ENCODE data around the gene ESPL1.

The ESPL1 gene

GRCh38 chr12:53251477-53252348 is 16.4 kb upstream of the ESPL1 start:
- peaks cover 13 to 29% (median 23%) of the 10 kb centered on the region in 11 experiments for H3K36me3 ChIP-seq
- peak overlapping the region; percentile 83 to 95 (median 90) for H3K9ac ChIP-seq
- H3K9me3 ChIP-seq (replicated peaks in 1 of 11): no peaks in the 10 kb centered on the region
- H3K27me3 ChIP-seq: no peaks in the 10 kb centered on the region
- peaks cover 49 to 60% (median 56%) of the 10 kb centered on the region in 10 experiments for H3K4me1 ChIP-seq
- peaks cover 0 to 19% (median 0%) of the 10 kb centered on the region in 11 experiments; a peak in 6 of 22 replicates for H4K20me1 ChIP-seq
- peak overlapping the region; percentile 78 to 94 (median 90) for H3K4me3 ChIP-seq
- peak overlapping the region; percentile 96 to 100 (median 99) for H3K4me2 ChIP-seq
- TF ChIP-seq Cebpa-rat (IDR thresholded peaks at IDR 0.05): no peak
- H3K27ac ChIP-seq: peak overlapping the region; percentile 69 to 88 (median 86)

DNA sequence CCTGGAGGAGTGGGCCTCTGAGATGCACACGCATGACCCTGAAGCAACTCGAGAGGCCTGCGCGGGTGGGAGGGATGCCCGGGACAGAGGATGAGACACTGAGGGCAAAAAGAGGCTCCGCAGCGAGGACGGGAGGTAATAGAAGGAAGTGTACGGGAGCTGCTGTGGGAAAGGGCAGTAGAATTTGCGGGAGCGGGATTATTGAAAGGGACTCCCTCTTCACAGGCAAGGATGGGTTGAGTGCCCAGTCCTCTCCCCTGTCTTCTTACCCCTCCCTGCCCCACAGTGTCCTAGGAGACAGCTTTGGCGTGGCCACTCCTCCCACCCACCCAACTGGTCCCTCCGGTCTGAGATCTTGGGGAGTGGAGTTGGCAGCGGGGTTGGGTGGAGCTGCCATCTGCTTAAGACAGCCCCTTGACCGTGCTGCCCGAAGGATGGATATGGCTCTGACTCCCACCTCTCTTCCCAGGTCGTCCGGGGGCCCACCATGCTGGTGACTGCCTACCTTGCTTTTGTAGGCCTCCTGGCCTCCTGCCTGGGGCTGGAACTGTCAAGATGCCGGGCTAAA is 15.7 kb upstream of the ESPL1 start:
- Histone ChIP-seq H3K4me2 (peak overlapping the region; percentile 94 to 100 (median 99)), H3K4me3 (peak overlapping the region; percentile 78 to 94 (median 90)), H3K36me3 (peaks cover 13 to 29% (median 23%) of the 10 kb centered on the region in 11 experiments), H4K20me1 (peaks cover 0 to 19% (median 0%) of the 10 kb centered on the region in 11 experiments; a peak in 6 of 22 replicates), H3K4me1 (peaks cover 50 to 58% (median 53%) of the 10 kb centered on the region in 10 experiments), H3K27me3 (no peaks in the 10 kb centered on the region), H3K9ac (peak overlapping the region; percentile 83 to 95 (median 90)), H3K27ac (peak overlapping the region; percentile 69 to 88 (median 86)), H3K9me3 (replicated peaks in 1 of 11) (no peaks in the 10 kb centered on the region)
- TF ChIP-seq Cebpa-rat (IDR thresholded peaks at IDR 0.05): no peak

DNA sequence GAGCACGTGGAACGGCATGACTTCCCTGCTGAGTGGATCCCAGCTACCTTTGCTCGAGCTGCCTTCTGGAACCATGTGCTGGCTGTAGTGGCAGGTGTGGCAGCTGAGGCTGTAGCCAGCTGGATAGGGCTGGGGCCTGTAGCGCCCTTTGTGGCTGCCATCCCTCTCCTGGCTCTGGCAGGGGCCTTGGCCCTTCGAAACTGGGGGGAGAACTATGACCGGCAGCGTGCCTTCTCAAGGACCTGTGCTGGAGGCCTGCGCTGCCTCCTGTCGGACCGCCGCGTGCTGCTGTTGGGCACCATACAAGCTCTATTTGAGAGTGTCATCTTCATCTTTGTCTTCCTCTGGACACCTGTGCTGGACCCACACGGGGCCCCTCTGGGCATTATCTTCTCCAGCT is 14.8 kb upstream of the ESPL1 start:
- peak overlapping the region in 10 of 11 experiments; percentile 88 to 95 (median 90); a peak in 17 of 22 replicates for H3K9ac ChIP-seq
- no peaks in the 10 kb centered on the region for H3K27me3 ChIP-seq
- H3K4me2 ChIP-seq: peak overlapping the region; percentile 94 to 100 (median 99)
- H3K27ac ChIP-seq: peak overlapping the region in 10 of 11 experiments; percentile 69 to 88 (median 86); a peak in 17 of 22 replicates
- H3K4me1 ChIP-seq: peaks cover 50 to 61% (median 54%) of the 10 kb centered on the region in 10 experiments
- H3K4me3 ChIP-seq: peak overlapping the region; percentile 78 to 94 (median 90); a peak in 19 of 20 replicates
- no peak for TF ChIP-seq Cebpa-rat (IDR thresholded peaks at IDR 0.05)
- H4K20me1 ChIP-seq: peaks cover 0 to 19% (median 0%) of the 10 kb centered on the region in 11 experiments; a peak in 6 of 22 replicates
- H3K9me3 ChIP-seq (replicated peaks in 1 of 11): no peaks in the 10 kb centered on the region
- peaks cover 13 to 29% (median 23%) of the 10 kb centered on the region in 11 experiments for H3K36me3 ChIP-seq

- TF ChIP-seq Cebpa-rat (IDR thresholded peaks at IDR 0.05): no peak
- Histone ChIP-seq H3K4me3 (no peak overlapping the region), H3K4me2 (peak overlapping the region; percentile 69 to 100 (median 85)), H3K4me1 (peaks cover 65 to 78% (median 69%) of the 10 kb centered on the region in 10 experiments), H4K20me1 (peaks cover 0 to 19% (median 0%) of the 10 kb centered on the region in 11 experiments; a peak in 6 of 22 replicates), H3K36me3 (peaks cover 13 to 29% (median 23%) of the 10 kb centered on the region in 11 experiments), H3K9ac (peak overlapping the region in 6 of 11 experiments; percentile 17 to 39 (median 28); a peak in 5 of 22 replicates), H3K27me3 (no peaks in the 10 kb centered on the region), H3K9me3 (replicated peaks in 1 of 11) (no peaks in the 10 kb centered on the region), H3K27ac (peak overlapping the region in 9 of 11 experiments; percentile 33 to 69 (median 59); a peak in 17 of 22 replicates)
These were observed 13.1 kb upstream of the ESPL1 start for GRCh38 chr12:53254816-53255545.

- Histone ChIP-seq H3K9me3 (replicated peaks in 1 of 11) (no peaks in the 10 kb centered on the region), H3K9ac (peak overlapping the region in 9 of 11 experiments; percentile 15 to 46 (median 27); a peak in 9 of 22 replicates), H3K4me3 (no peak overlapping the region), H3K4me1 (peaks cover 64 to 77% (median 70%) of the 10 kb centered on the region in 10 experiments), H3K4me2 (peak overlapping the region; percentile 69 to 100 (median 85)), H3K27me3 (no peaks in the 10 kb centered on the region), H4K20me1 (peaks cover 0 to 19% (median 0%) of the 10 kb centered on the region in 11 experiments; a peak in 6 of 22 replicates), H3K27ac (peak overlapping the region in 9 of 11 experiments; percentile 33 to 69 (median 59); a peak in 17 of 22 replicates), H3K36me3 (peaks cover 13 to 29% (median 23%) of the 10 kb centered on the region in 11 experiments)
- no peak for TF ChIP-seq Cebpa-rat (IDR thresholded peaks at IDR 0.05)
These were observed 12.1 kb upstream of the ESPL1 start for GRCh38 chr12:53255996-53256395.

DNA sequence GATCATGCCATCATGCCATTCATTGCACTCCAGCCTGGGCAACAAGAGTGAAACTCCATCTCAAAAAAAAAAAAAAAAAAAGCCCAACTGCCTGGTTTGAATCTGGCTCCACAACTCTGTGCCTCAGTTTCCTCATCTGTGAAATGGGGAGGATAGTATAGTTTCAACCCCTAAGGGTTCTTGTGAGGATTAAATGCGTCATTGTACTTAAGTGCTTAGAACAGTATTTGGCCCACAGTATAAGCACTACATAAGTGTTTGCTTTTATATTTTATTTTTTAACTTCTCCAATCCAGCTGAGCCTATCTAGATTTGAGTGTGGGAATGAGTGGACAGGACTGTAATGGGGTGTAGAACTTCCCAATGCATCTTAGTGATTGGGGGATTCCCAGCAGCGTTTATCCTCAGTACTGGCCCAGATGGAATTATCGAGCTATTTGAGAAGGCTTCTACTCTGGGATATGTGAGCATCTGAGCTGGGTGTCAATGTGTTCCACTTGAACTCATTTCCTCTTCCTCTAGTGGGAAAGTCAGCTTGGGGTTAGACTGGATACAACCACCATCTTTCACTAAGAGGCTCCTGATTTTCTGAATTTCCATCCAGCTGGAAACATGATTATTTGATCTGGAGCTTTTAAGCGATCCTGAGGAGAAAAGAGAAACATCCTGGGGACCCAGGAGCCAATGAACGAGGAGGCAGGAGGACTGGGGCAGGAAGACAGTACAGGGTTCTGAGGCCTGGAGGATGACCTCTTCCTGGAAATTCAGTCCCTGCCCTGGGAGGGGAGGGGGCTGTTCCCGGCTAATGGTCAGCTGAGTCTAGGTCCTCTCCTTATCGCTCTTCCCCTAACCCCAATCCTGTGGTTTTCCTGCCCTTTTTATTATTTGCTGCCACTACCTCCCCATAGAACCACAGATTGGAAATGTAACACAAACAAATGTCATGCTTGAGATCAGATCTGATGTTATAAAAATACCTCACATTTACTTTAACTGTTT is 9.3 kb upstream of the ESPL1 start:
- Histone ChIP-seq H3K27me3 (no peaks in the 10 kb centered on the region), H3K9me3 (replicated peaks in 1 of 11) (no peaks in the 10 kb centered on the region), H3K4me2 (peak overlapping the region; percentile 62 to 85 (median 73)), H3K9ac (peak overlapping the region in 9 of 11 experiments; percentile 5 to 52 (median 44); a peak in 6 of 22 replicates), H4K20me1 (peaks cover 0 to 13% (median 0%) of the 10 kb centered on the region in 11 experiments; a peak in 6 of 22 replicates), H3K4me1 (peaks cover 46 to 57% (median 49%) of the 10 kb centered on the region in 10 experiments), H3K4me3 (no peak overlapping the region), H3K36me3 (peaks cover 5 to 17% (median 14%) of the 10 kb centered on the region in 11 experiments), H3K27ac (peak overlapping the region in 9 of 11 experiments; percentile 25 to 51 (median 40); a peak in 14 of 22 replicates)
- TF ChIP-seq Cebpa-rat (IDR thresholded peaks at IDR 0.05): no peak

DNA sequence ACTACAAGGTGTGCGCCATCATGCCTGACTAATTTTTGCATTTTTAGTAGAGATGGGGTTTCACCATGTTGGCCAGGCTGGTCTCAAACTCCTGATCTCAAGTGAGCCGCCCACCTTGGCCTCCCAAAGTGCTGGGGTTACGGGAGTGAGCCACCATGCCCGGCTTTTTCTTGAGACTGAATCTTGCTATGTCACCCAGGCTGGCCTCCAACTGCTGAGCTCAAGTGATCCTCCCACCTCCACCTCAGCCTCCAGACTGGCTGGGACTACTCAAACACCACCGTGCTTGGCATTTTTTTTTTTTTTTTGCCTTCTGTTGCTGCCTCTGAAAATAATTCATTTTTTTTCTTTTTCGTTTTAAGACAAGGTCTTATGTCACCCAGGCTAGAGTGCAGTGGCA is 8.2 kb upstream of the ESPL1 start:
- Histone ChIP-seq H3K4me3 (no peak overlapping the region), H3K27me3 (no peaks in the 10 kb centered on the region), H3K9ac (no peak overlapping the region), H3K27ac (no peak overlapping the region), H3K9me3 (replicated peaks in 1 of 11) (no peaks in the 10 kb centered on the region), H4K20me1 (peaks cover 0 to 9% (median 0%) of the 10 kb centered on the region in 11 experiments; a peak in 5 of 22 replicates), H3K36me3 (peaks cover 0 to 7% (median 4%) of the 10 kb centered on the region in 11 experiments; a peak in 11 of 22 replicates), H3K4me1 (peaks cover 35 to 48% (median 39%) of the 10 kb centered on the region in 10 experiments), H3K4me2 (peak overlapping the region; percentile 3 to 85 (median 71); a peak in 19 of 22 replicates)
- TF ChIP-seq Cebpa-rat (IDR thresholded peaks at IDR 0.05): no peak
